Stimulated activated CD8-positive, alpha-beta memory T cell treated with anti-CD3 and anti-CD28 coated beads, Interleukin-7, amount 100 ng/mL, for 24 hours (primary cell): ENCODE results near the gene LHFPL2.

Experiments used
- DNase-seq: peaks from one replicate; pipeline ENCODE4 v3.0.0-alpha.2; 2020; ENCODE audit warnings: low read depth

LHFPL2 gene

DNA sequence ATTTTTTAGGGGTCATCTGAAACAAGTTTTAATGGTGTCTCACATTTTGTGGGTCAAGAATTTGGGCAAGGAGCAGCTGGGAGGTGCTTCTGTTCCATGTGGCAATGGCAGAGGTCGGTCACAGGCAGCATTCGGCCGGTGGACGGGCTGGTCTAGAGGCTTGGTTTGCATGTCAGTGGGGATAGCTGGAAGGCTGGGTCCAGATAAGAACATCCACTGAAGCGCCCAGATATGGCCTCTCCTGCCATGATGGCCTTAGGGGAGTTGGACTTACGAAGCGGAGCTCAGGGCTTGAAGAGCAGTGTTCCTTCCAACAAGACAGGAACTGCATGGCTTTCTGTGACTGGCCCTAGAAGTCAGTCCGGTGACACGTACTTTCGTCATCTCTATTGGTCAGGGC, 30.3 kb downstream of the LHFPL2 start:
- DNase-seq, result no peak

DNA sequence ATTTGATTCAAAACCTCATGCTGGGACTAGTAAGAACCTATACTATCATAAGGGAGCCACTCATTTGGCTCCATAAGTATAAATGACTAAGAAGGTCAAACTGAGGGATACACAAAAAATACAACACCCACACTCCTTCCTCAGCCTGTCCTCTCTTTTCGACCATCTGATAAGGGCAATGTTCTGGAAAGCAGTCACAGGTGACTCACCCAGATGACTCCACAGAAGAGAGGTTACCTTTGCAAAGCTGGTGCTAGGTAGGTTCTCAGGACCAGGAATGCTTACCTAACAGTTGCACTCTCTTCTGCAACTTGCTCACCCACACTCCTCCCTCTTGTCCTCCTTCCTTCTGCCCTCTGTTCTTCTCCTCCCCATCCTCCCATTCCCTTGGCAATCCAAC, 32.9 kb downstream of the LHFPL2 start:
- no peak for DNase-seq

DNA sequence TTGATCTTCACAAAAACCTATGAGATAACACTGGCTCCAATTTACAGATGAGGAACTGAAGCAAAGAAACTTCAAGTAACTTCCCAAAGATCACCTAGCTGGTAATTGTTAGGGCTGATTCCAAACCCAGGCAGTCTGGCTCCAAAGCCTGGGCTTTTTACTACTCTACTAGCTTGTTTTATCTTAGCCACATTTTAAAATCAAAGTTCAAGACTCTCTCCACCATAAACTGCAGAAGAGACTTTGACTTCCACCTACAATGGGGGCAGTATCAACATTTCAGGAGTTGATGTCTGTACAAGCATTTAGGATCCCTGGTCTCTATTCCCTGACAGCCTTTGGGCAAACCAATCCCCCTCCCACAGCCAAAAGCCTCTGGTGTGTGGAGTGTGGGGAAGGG, 33.8 kb downstream of the LHFPL2 start:
- DNase-seq, result no peak

DNA sequence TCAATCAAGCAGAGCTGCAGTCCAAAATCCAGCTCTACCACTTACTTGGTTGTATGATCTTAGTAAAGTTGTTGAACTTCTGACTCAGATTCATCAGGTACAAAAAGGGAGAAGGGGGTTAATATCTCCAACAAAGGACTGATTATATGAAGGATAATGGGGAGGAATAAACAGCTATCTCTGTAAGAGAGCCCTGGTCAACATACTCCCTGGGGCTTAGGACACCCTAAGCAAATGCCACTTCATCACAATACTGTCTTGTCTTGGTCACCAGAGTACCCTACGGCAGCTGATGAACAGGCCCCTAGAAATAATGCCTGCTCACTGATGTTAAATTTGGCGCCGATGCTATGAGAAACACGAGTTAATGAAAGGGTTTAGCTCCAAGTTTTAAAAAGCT, 34.8 kb downstream of the LHFPL2 start:
- DNase-seq, result no peak

DNA sequence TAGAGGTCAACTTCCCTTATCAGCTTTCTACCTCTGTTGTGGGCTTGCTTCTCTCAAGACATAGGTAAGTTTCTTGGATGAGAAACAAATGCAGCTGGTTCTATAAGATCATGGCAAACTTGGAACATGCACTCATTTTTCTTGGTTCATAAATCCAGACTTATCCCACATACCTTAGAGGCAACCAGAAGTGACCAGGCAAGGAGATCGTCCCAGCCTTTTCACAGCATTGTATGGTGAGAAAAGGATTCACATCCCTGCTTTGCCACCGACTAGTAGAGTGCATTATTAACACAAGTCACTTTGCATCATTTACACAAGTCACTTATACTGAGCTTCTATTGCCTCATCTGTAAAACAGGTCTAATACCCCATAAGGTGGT, 35.4 kb downstream of the LHFPL2 start:
- DNase-seq, result no peak

DNA sequence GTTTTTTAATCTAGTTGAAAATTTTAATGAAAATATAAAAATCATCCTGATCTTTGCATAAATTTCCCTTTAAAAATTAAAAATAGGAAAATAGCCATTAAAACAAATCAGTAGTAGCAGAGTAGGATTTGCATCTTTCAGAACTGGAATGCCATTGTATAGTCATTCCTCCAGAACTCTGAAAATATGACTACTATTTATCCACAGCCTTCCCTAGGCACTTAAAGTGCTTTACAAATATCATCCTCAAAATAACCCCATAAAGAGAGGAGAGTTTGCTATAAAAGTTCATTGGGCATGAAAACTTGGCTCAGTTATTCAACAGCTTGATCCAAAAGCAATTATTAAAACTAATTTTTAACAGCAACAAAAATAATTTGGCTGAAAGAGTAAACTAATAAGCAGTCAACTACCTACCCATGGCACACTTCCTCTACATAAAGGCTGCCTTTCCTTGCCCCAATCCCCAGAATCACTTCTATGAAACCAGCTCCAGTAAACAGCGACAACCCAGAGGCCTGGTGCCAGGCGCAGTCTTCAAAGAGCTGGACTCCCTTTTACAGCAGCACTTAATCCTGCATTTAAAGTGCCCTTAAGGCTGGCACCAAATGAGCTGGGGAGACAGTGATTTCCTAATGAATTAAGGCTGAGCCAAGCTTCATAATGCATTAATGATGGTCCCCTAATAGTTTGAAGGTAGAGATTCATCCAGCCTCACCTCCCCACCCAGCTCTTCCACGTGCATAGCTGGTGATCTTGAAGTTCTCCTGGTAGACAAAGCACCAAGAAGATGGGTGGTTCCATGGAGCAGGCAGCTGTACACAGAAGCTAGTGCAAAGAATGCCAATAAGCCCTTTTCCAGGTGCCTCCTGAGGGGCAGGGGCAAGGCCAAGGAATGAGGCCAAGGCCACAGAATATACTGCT, 36.1 kb downstream of the LHFPL2 start:
- no peak for DNase-seq

DNA sequence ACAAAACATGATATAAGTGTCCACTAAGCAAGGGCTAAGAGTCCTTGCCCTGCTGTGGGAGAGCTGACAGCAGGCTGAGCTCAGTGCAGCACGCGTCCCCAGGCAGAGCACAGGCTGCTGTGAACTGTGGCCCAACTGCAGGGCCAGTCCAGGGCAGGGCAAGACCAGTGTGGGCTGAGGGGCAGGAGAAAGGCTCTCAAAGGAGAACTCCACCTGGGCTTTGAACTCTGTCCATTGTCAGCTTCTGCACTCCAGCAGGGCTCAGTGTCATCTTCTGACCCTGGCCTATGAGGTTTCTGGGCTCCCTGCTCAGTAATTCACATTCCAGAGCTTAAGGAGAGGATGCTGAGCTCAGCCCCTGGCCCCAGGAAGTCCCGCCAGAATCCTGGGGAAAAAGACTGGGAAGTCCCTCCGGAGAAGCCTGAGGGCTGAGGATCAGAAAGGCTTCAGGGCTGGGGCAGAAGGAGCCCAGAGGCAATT, 37.4 kb downstream of the LHFPL2 start:
- no peak for DNase-seq

DNA sequence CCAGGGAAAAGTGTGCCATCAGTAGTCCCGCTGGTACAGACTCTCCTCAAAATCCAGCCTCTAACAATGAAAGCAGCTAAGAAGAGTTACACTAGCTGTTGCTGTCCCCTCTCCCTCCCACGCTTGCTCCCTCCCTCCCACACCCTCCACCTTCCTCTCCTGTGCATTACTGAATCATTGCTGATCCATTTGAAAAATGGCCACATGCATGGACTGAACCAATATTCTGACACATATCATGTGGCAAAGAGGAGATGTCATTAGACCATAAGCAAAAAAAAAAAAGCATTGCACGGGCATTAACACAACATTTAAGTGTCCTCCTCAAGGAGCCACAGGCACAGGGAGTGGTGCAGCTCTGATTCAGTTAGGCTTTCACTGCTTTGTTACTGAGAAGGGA, 37.9 kb downstream of the LHFPL2 start:
- DNase-seq, result no peak

DNA sequence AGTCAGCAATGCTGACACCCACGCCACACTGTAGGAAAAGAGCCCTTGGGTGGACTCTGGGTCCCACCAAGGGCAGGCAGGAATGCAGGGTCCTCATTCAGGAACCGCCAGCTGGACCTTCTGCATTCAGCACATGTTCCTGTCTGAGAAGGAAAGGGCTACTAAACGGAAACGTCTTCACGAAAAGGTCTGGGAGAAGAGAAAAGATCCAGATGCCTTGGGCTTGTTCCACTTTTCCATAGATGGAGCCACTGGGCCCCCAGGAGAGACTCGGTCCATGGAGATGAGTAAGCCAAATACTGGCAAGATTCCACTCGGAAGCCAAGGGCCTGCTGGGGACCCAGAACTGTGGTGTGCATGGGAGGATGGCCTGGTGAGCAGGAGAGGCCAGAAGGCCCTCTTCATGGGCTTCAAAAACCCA, 38.4 kb downstream of the LHFPL2 start:
- DNase-seq, result no peak

DNA sequence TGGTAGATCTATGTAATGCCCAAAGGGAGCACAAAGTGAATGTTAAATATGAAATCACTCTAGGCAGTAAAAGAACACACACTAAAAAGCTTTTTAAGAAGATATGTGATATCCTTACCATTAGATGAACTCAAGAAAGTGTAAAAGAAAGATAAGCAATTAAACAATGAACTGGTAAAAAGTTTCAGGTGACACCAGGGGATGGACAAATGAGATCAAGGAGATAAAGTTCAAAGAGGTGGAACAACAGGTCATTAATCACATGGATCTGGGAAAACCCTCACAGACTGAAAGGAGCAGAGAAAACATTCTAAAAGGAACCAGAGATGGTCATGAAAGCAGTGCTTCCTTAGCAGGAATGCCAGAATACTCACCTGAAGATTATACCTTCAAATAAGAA, 40.7 kb downstream of the LHFPL2 start:
- DNase-seq, result no peak

DNA sequence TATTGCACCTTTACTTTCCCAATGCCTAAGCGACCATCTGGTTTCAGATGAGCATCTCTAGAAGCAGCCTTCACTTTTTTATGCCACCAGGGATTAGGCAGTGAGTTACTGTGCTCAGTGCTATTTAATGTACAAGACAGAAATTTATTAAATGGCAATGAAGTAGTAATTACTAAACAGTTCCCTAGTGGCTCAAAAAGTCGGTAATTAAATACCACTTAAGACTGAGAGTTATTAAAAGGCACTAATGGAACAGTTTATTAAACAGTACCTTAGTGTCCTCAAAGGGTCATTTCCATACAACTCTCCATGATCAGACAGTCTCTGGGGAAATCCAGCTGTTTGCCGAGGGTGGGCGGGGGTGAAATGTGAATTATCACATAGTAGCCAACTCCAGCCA, 42.3 kb downstream of the LHFPL2 start:
- no peak for DNase-seq

DNA sequence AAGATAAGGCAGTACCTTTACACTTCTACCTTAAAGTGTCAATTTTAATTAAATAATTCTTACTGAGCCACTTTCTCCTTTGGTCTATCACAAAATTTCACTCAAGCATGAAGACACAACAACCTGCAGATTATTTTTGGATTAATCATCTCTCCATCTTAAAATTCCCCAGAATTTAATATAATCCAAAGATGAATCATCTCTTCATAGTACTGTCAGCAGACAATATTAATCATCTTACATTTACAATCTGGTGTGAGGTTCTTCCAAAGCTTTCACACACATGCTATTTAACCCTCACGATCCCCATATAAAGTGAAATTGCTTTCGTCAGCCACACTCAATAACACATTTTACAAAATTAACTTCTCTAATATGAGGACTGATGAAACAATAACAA, 43.0 kb downstream of the LHFPL2 start:
- no peak for DNase-seq

DNA sequence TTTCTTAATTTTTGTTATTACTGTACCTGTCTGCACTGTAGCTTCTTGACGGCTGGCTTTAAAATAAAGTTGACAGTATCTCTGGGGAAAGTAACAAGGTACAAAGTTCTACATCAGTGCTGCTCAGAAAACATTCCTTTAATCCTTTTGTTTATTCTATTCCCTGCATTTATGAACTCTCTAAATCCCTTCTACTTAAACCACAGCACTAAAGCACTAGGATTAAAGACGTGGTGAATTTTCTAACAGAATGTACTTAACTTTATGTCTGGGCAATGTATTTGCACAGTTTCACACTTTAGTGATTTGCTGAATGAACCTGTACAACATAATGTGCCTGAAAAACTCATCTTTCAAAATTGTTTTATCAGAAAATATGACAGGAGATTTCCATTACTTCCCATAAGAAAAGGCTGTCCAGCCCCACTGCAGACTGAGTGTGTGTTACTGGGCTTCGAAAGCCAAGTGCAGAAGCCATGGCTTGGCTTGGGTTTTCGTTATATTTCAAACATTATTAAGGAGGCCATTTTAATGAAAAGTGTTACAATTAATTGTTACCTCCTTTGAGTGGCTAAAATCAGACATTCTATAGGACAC, 43.8 kb downstream of the LHFPL2 start:
- no peak for DNase-seq

DNA sequence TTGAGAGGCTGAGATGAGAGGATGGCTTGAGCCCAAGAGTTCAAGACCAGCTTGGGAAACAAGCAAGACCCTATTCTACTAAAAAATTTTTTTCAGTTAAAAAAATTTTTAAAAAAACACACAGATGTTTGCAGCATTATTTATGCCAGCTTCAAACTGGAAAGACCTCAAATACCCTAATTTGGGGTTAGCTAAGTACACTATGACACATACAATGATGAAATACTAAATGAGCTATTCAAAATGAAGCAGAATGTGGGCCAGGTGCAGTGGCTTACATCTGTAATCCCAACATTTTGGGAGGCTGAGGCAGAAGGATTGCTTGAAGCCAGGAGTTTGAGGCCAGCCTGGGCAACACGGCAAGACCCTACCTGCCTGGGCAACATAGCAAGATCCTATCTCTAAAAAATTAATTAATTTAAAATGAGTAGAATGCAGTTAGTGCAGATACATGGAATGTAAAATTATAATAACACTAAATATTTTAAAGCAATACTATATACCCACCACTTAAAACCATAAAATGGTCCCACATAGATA, 44.9 kb downstream of the LHFPL2 start:
- no peak for DNase-seq

DNA sequence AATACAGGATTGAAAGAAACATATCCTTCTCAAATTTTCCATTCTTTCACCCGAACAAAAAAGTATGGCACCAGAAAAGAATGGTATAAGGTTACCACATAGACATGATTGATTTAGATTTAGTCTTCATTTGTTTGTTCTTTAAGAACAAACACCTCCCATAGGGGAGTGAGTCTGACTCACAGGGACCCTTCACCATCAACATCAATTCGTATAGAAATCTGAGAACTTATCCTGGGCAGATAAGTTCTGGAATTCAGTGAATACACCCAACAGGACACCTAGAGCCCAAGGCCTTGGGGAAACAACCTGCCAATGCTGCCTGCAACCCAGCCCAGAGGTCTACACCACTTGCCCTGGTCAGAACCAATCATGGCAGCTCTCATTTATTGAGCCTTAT, 46.2 kb downstream of the LHFPL2 start:
- DNase-seq, result no peak

DNA sequence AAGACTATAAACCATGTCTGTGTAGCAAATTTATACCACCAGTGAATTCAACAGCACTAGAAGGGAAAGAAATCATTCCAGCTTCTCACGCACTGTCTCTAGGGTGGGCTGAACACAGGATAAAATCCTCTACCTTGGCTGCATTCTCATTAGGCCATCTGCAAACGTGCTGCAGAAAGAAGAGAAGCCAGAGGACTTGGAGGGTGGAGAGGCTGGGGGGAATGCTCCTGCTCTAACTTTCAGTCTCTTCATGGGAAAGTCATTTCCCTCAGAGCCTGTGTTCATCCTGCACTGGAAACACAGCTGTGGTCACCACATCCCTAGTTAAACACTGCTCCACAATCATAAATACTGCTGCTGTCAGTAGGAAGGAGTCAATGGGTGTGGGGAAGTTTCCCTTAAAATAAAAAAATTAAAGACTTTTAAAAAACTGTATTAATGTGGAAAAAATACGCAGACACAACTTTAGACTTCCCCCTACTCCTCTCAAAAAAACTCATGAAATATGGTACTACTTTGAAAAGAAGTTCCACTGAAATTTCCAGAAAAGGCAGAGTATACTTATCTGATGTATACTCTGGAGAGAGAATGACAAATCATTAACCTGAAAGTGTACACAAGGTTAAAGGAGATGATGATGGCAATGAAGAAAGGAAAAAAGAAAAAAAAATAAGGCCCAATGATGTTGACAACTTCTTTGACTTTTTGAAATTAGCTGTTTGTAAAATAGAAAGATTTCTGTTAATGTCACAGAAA, 46.8 kb downstream of the LHFPL2 start:
- DNase-seq, result no peak

DNA sequence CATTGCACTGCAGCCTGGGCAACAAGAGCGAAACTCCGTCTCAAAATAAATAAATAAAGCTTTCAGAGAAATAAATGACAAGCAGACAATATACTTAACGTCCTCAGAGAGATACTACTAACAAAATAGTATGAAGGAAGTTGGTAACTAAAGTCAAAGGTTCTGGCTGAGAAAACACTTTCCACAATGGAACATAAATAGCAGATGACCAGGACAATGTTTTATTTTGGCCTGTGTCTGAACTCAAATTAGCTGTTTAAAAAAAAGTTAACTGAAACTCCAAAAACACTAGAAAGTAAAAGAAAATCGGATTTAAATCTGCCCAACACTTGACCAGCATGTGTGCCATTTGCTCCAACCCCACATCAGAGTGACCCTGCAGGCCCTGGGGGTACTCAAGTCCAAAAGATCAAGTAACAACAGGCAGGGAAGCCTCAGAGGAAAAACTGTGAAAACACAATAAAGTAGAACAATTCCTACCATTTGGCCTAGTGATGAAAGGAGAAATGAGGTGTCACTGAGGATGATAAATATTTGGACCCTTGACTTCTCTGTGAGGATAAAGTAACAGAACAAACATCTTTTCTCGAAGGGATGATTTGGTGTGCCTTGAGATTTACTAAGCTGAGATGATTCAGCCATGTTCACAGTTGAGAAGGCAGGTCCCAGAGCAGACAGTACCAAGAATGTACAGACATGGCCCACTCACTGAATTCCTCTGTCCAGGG, 47.7 kb downstream of the LHFPL2 start:
- DNase-seq, result no peak

DNA sequence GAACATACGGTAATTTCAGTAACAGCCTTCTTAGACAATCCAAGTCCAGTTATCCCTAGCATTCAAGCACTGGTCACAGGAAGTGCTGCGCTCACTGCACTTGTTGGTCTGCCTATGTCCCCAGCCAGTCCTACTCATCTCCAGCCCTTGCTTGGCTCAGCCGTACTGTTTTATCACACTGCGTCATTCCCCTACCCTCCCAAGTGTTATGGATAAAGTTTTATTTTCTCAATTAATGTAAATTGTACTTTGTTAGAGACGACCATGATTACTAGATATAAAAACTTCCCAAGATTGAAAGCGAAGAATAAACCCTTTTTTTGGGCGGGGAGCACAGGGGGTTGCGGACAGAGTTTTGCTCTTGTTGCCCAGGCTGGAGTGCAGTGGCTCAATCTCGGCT, 49.6 kb downstream of the LHFPL2 start:
- DNase-seq, result no peak

DNA sequence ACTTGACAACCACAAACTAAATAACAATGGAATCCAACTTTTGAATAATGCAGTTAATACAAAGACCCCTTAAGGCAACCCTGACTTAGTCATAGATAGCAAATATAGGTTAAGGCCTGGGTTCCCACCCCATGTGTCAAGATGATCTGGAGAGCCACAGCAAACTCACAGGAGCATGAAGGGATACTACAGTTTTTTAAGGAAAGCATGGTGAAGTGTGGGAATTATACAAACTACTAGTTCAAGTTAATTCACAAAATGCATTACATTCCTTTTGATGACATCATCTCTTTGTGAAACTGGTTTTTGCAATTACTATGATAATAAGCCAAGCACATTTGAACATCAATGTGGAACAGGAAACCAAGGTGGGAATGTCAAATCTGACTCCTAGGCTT, 50.6 kb downstream of the LHFPL2 start:
- DNase-seq, result no peak

DNA sequence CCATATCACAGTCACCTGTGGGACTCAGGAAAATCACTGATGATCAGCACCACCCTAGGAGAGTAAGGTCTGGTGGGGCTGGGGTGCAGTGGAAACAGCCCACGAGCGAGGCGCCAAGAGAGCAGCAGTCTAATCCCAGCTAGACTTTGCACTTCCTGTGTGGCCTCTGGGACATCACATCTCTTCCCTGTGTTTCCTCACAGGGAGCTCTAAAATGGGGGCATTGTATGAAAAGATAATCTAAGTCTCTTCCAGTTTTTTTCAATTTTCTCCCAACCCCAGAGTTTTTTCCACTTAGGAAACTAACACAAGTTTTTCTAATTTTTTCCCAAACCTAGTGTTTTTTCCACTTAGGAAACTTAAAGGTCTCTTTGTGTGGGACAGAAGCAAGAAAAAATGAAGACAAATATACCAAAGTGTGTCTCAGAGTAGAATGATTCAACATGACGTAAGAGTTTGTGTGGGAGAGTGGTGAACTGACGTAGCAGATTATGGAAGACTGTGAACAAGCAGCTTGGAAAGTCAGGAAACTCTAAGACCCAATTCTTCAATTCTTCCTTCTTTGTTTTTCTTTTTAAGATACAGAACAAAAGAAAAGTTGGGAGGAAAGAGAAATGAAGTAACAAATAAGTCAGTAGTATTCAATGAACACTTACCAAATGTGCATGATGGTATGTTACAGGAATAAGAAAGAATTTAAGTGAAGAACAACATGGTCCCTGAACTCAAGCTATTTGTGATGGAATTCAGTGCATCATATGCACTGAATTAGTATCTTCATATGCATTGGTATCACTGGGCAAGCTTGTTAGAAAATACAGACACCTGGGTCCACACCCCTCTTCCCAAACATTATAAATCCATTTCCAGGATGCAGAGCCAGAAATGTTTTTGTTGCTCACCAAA, 51.3 kb downstream of the LHFPL2 start:
- DNase-seq, result no peak

DNA sequence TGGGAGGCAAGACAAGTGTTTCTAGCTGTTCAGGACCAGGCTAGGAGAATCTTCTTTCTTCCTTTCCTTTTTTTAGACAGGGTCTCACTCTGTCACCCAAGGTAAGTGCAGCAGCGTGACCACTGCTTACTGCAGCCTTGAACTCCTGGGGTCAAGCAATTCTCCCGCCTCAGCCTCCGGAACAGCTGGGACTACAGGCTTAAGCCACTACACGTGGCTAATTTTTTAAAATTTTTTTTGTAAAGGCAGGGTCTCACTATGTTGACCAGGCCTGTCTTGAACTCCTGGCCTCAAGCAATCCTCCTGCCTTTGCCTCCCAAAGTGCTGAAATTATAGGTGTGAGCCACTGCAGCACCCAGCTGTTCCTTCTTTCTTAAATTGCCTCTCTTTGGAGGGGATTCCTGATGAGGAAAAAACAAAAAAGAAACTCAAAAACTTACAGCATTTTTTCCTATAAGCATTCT, 53.1 kb downstream of the LHFPL2 start:
- DNase-seq, result no peak
